Stimulated activated CD8-positive, alpha-beta memory T cell treated with anti-CD3 and anti-CD28 coated beads, Interleukin-12 subunit alpha, Interleukin-12 subunit beta, amount 100 ng/mL, for 1 hour (primary cell): ENCODE measurements around the gene GNAS.

Experiments
- DNase-seq: peaks from one replicate; pipeline ENCODE4 v3.0.0-alpha.2; 2020; ENCODE audit warnings: low read depth

The GNAS gene

DNA sequence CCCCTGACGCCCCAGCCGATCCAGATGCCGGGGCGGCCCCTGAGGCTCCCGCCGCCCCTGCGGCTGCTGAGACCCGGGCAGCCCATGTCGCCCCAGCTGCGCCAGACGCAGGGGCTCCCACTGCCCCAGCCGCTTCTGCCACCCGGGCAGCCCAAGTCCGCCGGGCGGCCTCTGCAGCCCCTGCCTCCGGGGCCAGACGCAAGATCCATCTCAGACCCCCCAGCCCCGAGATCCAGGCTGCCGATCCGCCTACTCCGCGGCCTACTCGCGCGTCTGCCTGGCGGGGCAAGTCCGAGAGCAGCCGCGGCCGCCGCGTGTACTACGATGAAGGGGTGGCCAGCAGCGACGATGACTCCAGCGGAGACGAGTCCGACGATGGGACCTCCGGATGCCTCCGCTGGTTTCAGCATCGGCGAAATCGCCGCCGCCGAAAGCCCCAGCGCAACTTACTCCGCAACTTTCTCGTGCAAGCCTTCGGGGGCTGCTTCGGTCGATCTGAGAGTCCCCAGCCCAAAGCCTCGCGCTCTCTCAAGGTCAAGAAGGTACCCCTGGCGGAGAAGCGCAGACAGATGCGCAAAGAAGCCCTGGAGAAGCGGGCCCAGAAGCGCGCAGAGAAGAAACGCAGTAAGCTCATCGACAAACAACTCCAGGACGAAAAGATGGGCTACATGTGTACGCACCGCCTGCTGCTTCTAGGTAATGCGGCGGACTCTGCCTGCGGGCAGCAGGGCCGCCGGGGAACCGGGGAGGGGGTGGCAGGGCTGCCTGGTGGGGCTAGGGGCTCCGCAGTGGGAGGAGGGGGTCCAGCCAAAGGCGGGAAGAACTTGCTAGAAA is 2.3 kb downstream of the GNAS start:
- no peak for DNase-seq

- DNase-seq = no peak
These were observed 3.2 kb downstream of the GNAS start for GRCh38 chr20:58855506-58856389.

- no peak for DNase-seq
These were observed 10.7 kb downstream of the GNAS start for GRCh38 chr20:58863044-58863790.

DNA sequence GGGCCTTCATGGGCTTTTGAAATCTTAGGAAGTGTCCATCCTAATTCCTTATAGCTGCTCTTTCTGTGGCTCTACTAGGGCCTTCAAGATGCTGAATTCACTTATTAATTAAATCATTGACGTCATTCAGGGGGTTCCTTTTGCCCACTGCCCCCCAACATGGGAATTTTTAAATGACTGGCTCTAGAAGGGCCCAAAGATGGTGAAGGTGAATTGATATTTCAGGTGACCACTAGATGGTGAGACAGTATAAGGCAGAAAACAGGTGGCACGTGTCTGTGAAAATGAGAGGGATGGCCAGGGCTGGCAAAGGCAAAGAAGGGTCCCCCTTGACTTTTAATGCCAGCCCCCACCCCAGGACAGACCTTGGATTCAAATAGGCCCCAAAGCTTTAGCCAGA is 11.8 kb downstream of the GNAS start:
- DNase-seq = no peak

GRCh38 chr20:58865843-58866242 is 13.3 kb downstream of the GNAS start:
- no peak for DNase-seq

DNA sequence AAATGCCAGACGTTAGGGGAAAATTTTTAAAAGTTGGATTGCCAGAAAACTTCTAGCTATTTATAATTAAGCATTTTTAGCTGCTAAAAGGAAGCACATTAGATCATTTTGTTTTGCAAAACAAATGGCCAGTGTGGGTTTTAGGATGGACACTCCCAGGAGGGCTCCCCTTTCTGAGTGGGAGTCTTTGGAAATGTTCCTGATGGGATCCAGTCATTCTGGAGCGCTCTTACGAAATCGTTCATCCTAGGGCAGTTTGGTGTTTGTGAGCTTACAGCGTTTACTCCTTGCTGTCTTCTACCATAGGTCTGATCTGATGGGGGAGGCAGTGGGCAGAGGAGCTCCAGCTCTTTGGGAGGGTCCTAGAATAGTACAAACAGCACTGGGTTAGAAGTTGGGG is 14.7 kb downstream of the GNAS start:
- no peak for DNase-seq

DNA sequence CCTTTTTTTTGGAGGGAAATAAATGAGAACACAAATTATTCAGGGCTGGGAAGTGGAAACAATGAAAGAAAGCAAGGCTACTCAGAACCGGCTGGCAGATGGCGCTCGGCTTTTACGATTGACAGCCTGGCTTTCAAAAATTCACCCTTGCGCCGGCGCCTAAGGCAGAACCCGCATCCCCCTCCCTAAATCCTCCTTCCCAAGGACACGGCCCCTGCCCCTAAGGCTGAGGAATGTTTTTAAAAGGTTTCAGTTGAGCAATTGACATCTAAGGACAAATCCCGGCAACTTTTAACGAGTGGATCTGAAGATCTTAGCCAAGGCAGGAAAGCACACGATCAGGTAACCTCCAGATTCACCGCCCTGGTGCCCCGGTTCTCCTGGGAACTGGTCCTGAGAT is 16.3 kb downstream of the GNAS start:
- no peak for DNase-seq

DNA sequence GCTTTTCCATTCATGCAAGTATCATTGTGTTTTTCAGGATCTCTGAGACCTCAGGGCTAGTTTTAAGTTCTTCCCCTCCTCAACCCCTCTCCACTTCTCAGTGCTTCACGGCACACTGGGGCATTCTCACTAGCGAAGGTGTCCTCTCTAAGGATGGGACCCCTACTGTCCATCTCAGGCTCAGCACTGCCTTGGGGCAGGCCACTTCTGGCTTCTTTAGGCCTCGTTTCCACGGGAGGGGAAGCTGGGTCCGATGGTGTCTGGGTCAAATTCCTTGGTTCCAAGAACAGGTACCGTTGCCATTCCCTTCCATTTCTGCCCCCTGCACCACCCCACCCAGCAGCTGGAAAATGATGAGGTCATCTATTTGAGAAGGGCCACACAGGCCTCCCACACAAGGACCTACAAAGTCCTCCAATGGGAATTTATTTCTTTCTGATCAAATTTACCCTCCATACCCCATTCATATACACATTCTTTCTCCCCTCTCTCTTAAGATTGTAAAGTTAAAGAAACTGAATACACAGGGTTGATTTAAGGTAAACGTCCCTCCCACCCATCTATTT is 17.2 kb downstream of the GNAS start:
- no peak for DNase-seq

DNA sequence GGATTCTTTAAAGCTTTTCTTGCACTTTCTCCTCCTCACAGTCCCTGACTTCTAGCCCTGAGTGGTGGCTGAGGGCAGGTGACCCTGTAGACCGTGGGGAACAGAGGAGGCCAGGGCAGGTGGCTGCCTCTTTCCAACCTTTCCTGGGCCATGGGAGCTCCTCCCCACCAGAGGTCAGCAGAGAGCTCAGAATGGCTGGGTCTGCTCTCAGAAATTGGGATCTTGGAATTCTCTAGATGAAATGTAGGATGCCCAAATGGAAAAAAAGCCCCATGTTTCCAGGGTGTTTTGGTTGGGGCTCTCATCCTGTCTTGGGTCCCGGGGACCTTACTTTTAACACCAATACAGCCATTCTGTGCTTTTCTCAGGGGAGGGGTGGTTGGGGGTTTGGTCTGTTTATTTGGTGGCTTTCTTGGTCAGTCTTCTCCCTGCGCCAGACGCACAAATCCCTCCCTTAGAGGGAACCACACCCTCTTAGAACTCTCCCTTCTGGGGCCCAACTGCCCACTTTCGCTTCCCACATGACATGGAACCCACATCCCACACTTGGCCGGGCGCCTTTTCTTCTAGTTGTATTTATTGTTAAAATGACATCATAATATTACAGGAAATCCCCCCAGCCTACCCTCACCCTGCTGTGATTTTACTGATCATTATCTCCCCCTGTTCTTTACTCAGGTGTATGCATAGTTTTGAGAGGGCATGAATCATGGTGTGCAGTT is 17.9 kb downstream of the GNAS start:
- peak; percentile 39 for DNase-seq

DNA sequence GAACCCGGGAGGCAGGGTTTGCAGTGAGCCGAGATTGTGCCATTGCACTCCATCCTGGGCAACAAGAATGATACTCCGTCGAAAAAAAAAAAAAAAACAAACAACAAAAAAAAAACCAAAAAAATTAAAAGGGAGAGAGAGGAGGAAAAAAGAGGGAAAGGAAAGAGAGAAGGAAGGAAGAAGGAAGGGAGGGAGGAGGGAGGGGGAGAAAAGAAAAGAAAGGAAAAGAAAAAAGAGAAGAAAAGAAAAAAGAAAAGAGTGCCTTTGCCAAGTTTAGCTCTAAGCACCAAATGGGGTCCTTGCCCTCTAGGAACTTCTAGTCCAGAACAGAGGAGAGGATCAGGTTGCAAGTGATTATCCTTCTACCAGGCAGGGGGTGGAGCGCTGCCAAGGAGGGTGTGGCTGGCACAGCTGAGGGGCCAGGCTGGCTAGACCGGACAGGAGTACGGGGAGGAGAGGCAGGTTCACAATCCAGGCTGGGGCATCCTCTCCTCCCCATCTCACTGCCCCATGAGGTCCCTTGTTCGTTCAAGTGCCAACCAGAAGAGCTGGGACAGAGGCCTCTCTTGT is 19.1 kb downstream of the GNAS start:
- DNase-seq = no peak

DNA sequence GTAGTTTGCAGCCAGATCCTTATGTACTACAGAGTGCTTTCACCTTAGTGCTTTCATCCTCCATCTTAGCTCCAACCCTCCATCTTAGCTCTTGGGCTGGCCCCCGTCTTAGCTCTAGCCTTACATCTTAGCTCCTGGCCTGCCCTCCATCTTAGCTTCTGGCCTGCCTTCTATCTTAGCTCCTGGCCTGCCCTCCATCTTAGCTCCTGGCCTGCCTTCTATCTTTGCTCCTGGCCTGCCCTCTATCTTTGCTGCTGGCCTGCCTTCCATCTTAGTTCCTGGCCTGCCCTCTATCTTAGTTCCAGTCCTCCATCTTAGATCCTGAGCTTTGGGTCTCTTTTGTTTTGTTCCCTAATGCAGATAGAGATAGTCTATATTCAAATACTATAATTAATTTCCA is 22.0 kb downstream of the GNAS start:
- no peak for DNase-seq

DNA sequence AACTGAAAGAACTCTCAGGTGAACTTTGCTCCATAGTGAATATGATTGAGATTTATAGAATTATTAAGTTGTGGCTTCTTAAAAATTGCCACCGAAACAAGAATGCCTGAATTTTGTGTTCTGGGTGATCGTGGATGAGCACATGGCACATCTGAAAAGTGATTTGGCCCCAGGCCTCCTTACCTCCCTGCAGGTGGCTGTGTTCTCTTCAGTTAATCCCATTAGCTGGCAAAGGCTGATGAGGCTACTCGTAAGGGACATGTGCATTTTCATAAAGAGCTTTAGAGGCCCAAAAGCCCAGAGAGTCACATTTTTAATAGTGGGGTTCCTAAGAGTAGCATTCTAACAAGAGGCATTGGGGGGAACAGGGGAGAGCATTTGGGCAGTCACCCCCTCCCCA is 22.6 kb downstream of the GNAS start:
- DNase-seq = no peak

- no peak for DNase-seq
These were observed 23.1 kb downstream of the GNAS start for GRCh38 chr20:58875541-58876134.

DNA sequence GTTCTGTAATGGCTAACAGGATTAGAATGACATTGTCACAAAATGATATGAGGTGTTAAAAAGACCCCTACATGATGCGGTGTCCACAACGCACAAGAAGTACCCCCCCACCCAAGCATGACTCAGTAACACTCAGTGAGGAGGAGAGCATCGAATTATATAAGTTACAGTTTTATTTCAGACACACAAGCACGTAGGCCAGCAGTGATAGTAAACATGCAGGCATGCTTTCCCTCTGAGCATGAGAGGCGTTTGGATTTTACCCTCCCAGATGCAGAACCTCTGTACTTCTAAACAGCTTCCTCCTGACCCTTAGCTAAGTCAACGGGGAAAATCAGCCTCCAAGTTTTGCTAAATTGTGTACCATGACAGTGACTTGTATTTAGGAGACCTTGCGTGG is 23.9 kb downstream of the GNAS start:
- no peak for DNase-seq

DNA sequence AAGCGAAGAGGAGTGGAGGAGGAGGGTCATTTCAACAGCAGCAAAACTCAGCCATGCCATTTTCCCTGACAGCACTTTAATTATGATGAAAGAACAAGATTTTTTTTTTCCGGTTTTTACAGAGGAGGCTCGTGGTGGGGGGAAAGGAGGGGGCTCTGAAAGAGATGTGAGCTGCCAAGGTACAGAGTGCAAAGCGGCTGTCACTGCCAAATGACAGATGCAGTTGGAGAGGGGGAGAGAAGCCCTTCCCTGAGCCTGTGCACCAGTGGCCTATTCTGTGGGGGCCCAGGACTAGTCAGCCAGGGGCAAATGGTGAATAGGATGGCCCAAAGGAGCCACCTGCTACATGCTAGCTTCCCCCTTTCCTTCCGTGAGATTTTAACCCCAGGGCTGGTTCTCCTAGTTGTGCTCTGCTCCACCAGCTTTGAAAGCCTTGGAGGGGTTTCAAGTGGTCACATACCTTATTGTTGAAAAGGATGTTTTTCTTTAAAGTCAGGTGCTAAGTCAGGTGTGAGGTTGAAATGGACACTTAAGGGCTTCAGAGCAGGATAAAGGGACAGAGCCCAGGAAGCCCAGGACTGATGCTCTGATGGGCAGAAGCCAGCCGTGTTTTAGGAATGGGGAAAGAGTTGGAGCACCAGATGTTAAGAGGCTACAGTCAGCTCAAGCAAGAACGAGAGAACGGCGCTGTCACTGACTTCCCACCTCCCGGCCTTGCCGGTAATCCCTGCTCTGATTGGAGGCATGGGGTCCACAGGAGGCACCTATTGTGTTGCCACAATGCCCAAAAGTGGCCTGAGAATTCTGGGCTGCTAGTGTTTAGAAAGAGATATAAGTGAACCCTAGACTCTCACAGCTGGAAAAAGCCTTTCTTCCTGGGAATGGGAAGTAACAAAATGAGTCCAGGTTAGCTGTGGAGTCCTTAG is 24.8 kb downstream of the GNAS start:
- no peak for DNase-seq

DNA sequence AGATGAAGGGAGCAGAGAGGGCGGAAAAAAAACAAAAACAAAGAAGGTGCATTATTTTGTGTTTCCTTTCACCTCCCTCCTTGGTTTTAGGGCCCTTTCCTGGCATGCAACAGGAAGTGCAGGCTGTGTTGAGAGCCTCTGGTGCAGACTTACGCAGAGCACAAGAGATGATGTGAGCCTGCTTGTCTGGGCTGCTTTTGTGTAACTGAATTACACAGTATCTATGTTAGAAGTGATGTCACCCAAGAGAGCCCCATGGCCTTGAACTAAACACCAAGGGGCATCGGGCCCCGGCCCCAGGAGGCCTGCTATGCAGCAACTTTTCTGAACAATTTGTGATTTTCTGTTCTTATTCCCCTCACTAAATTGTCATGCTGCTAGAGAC is 25.5 kb downstream of the GNAS start:
- no peak for DNase-seq

- DNase-seq = no peak
These were observed 25.9 kb downstream of the GNAS start for GRCh38 chr20:58878399-58878798.

- DNase-seq = no peak
These were observed 27.9 kb downstream of the GNAS start for GRCh38 chr20:58880441-58880840.

DNA sequence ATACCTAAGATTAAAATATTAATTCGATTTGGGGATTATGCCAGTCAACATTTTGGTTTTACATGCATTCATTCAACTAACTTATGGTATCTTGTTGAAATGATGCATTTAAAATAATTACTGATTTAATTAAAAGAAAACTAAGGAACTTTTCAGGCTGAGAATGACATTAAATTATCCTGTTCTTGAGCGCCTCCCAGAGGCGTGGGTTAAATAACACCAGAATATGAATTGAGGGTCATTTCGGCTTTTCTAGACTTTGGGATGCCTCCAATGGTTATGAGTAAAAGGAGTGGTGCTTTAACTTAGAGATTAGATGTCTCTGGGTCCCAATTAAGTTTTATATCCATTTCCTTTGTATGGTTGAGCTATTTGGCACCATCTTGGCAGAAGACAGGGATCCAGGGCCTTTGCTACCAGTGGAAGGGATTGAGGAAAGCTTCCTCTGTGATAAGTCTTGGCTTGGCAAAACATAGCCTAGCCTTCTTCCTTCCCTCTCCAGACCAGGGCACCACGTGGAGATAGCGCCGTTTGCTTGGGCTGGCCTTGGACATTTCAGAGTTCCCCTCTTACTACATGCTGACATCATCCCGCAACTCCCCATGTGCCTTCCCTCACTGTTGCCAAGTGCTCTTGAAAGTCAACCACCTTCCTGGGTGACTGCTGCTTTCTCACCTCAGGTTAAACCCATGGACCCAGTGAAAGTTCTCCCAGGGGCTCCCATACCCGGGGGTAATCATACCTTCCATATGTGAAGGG is 28.7 kb downstream of the GNAS start:
- DNase-seq = no peak
